MCF 10A (cell line): ENCODE data around the gene KIF12. TPM values are rescaled to one million over a fixed set of nuclear protein-coding genes. Genes with fewer than 3 reads are reported as not detected.

ENCODE experiments used
- BruUV-seq: library from RNA; stranded (reverse); fragments of 400-500 nt; replicated peaks from 2 replicates; lab custom pipeline; 2021; lab: Mats Ljungman, UMichigan
- CTCF ChIA-PET: fragments of 300-600 bp; sonication (Branson Sonifier 250); formaldehyde crosslinking; extraction: SDS; loops from one replicate; lab custom pipeline; 2021; ENCODE audit warnings: antibody characterized with exemption, inconsistent platforms; lab: Yijun Ruan, JAX
- POLR2A ChIA-PET: fragments of 300-600, 350-650 bp; sonication (Branson Sonifier 250); formaldehyde crosslinking; extraction: SDS; loops from one replicate; lab custom pipeline; 2020; ENCODE audit warnings: antibody characterized with exemption, inconsistent platforms; lab: Yijun Ruan, JAX
- DNase-seq: peaks from one replicate; pipeline ENCODE4 v3.0.0-alpha.2; 2018; ENCODE audit not compliant: unreplicated experiment
- H3K27ac Mint-ChIP-seq: one replicate; pipeline ENCODE4 v1.8.0; 2022; ENCODE audit warnings: mild to moderate bottlenecking, low read depth, mixed read lengths; ENCODE audit not compliant: unreplicated experiment
- H3K27me3 Mint-ChIP-seq: one replicate; pipeline ENCODE4 v1.8.0; 2022; ENCODE audit warnings: mixed read lengths; ENCODE audit not compliant: insufficient read depth, unreplicated experiment
- H3K36me3 Mint-ChIP-seq: one replicate; pipeline ENCODE4 v1.8.0; 2022; ENCODE audit warnings: mild to moderate bottlenecking, moderate library complexity, mixed read lengths; ENCODE audit not compliant: insufficient read depth, unreplicated experiment
- H3K4me1 Mint-ChIP-seq: one replicate; pipeline ENCODE4 v1.8.0; 2022; ENCODE audit warnings: mixed read lengths; ENCODE audit not compliant: insufficient read depth, unreplicated experiment
- H3K4me3 Mint-ChIP-seq: one replicate; pipeline ENCODE4 v1.8.0; 2022; ENCODE audit warnings: mild to moderate bottlenecking, moderate library complexity, mixed read lengths; ENCODE audit not compliant: unreplicated experiment
- H3K9me3 Mint-ChIP-seq: one replicate; pipeline ENCODE4 v1.8.0; 2022; ENCODE audit warnings: mixed read lengths; ENCODE audit not compliant: unreplicated experiment
- CTCF ChIP-seq: fragments of 200-600 bp; IDR thresholded peaks from one replicate; pipeline ENCODE4 v1.8.0; 2022; ENCODE audit warnings: antibody characterized with exemption, mild to moderate bottlenecking; ENCODE audit not compliant: unreplicated experiment
- intact Hi-C: fragments of 100-400 bp; cut with micrococcal nuclease; formaldehyde crosslinking; loops from 2 replicates; pipeline ENCODE4 v1.14.1; 2022
- total RNA-seq: library from RNA; stranded (reverse); gene quantifications from 2 replicates; pipeline ENCODE4 v1.2.3, GENCODE V29; 2022

The KIF12 gene
- total RNA-seq, 1 experiment from 2014 or later = not detected

GRCh38 chr9:114102484-114102883 lies 3.4 kb upstream of the KIF12 start:
- Mint-ChIP-seq H3K9me3 (peaks cover 8% of the 10 kb centered on the region), H3K36me3 (no peaks in the 10 kb centered on the region), H3K4me3 (no peak overlapping the region), H3K27ac (no peak overlapping the region), H3K27me3 (peaks cover 49% of the 10 kb centered on the region), H3K4me1 (no peaks in the 10 kb centered on the region)
- DNase-seq = no peak
- CTCF ChIA-PET = interaction anchor here (0.6 to 2.3 kb wide), 3 partner anchors 44 to 189 kb away, joined by 3 to 8 read pairs (median 3); no protein-coding TSS in a partner anchor
- TF ChIP-seq CTCF = no peak
- intact Hi-C loops = loop anchor here (10.0 kb wide), 1 partner anchor 52 kb away; the partner anchor contains the start of gene COL27A1
- no TSS peak for BruUV-seq
- POLR2A ChIA-PET = interaction anchor here (0.6 to 0.8 kb wide), 2 partner anchors 11 to 13 kb away, joined by 3 read pairs; no protein-coding TSS in a partner anchor

- Mint-ChIP-seq H3K4me3 (no peak overlapping the region), H3K27ac (no peak overlapping the region), H3K4me1 (no peaks in the 10 kb centered on the region), H3K36me3 (no peaks in the 10 kb centered on the region), H3K9me3 (peaks cover 8% of the 10 kb centered on the region), H3K27me3 (peaks cover 29% of the 10 kb centered on the region)
- no TSS peak for BruUV-seq
- CTCF ChIA-PET = interaction anchor here (0.7 to 2.7 kb wide), 6 partner anchors 8 to 204 kb away, joined by 4 to 19 read pairs (median 6); no protein-coding TSS in a partner anchor
- intact Hi-C loops = loop anchor here (10.0 kb wide), 1 partner anchor 54 kb away; the partner anchor contains the start of gene COL27A1
- no peak for TF ChIP-seq CTCF
- no peak for DNase-seq
- POLR2A ChIA-PET = no interaction called here
Observed at GRCh38 chr9:114100536-114100935, 1.4 kb upstream of the KIF12 start.

- ChIA-PET CTCF (interaction anchor here (0.6 to 2.7 kb wide), 6 partner anchors 9 to 849 kb away, joined by 3 to 19 read pairs (median 5); no protein-coding TSS in a partner anchor), POLR2A (no interaction called here)
- no peak for TF ChIP-seq CTCF
- Mint-ChIP-seq H3K27me3 (peaks cover 22% of the 10 kb centered on the region), H3K27ac (no peak overlapping the region), H3K36me3 (no peaks in the 10 kb centered on the region), H3K4me1 (no peaks in the 10 kb centered on the region), H3K9me3 (peaks cover 8% of the 10 kb centered on the region), H3K4me3 (no peak overlapping the region)
- intact Hi-C loops = loop anchor here (10.0 kb wide), 1 partner anchor 55 kb away; the partner anchor contains the start of gene COL27A1
- BruUV-seq = no TSS peak
- DNase-seq = no peak
Observed at GRCh38 chr9:114099669-114100270, 678 bp upstream of the KIF12 start.

GRCh38 chr9:114098021-114098935 lies 814 bp downstream of the KIF12 start:
- Mint-ChIP-seq H3K4me3 (no peak overlapping the region), H3K27ac (no peak overlapping the region), H3K9me3 (peaks cover 8% of the 10 kb centered on the region), H3K36me3 (no peaks in the 10 kb centered on the region), H3K4me1 (no peaks in the 10 kb centered on the region), H3K27me3 (peaks cover 7% of the 10 kb centered on the region)
- no TSS peak for BruUV-seq
- DNase-seq = no peak
- no peak for TF ChIP-seq CTCF
- intact Hi-C loops = no loop called here
- ChIA-PET POLR2A (no interaction called here), CTCF (interaction anchor here (2.7 to 5.6 kb wide), 2 partner anchors 15 to 193 kb away, joined by 19 to 36 read pairs; no protein-coding TSS in a partner anchor)
